Midbrain (tissue), 1 donor: Measurements from ENCODE around the gene CDC27.
"Not testable (repeated sequence)": the region's sequence is repeated elsewhere in the genome, so short reads cannot be mapped to it uniquely, and the experiment has no call there.

Source experiments
- DNase-seq: peaks from one replicate; lab custom pipeline; 2025; lab: John Stamatoyannopoulos, UW

The CDC27 gene

GRCh38 chr17:47193931-47194511 lies 4.9 kb upstream of the CDC27 start:
- no peak for DNase-seq

GRCh38 chr17:47192554-47192953 lies 3.5 kb upstream of the CDC27 start:
- DNase-seq, result no peak

GRCh38 chr17:47190770-47191169 lies 1.7 kb upstream of the CDC27 start:
- no peak for DNase-seq

- DNase-seq, result no peak
Measured at GRCh38 chr17:47190243-47190642, 1.1 kb upstream of the CDC27 start.

GRCh38 chr17:47189732-47190237 lies 690 bp upstream of the CDC27 start:
- DNase-seq, result no peak

- DNase-seq, result no peak
Measured at GRCh38 chr17:47188271-47188875, 722 bp downstream of the CDC27 start.

GRCh38 chr17:47184681-47185080 lies 4.4 kb downstream of the CDC27 start:
- DNase-seq, result no peak

- DNase-seq, result not testable (repeated sequence)
Measured at GRCh38 chr17:47180988-47181387, 8.1 kb downstream of the CDC27 start.

GRCh38 chr17:47180337-47180736 lies 8.8 kb downstream of the CDC27 start:
- DNase-seq, result no peak

- no peak for DNase-seq
Measured at GRCh38 chr17:47179141-47179540, 10.0 kb downstream of the CDC27 start.

- DNase-seq, result no peak
Measured at GRCh38 chr17:47177261-47177660, 11.8 kb downstream of the CDC27 start.

GRCh38 chr17:47176389-47176826 lies 12.7 kb downstream of the CDC27 start:
- no peak for DNase-seq

- DNase-seq, result not testable (repeated sequence)
Measured at GRCh38 chr17:47174823-47175222, 14.3 kb downstream of the CDC27 start.

- no peak for DNase-seq
Measured at GRCh38 chr17:47172696-47173565, 16.2 kb downstream of the CDC27 start.

GRCh38 chr17:47170710-47171109 lies 18.4 kb downstream of the CDC27 start:
- DNase-seq, result no peak

GRCh38 chr17:47168896-47169295 lies 20.2 kb downstream of the CDC27 start:
- not testable (repeated sequence) for DNase-seq

GRCh38 chr17:47166854-47167253 lies 22.2 kb downstream of the CDC27 start:
- DNase-seq, result not testable (repeated sequence)

GRCh38 chr17:47165137-47165536 lies 24.0 kb downstream of the CDC27 start:
- no peak for DNase-seq

GRCh38 chr17:47164263-47164662 lies 24.8 kb downstream of the CDC27 start:
- DNase-seq, result no peak

- no peak for DNase-seq
Measured at GRCh38 chr17:47162013-47162622, 27.0 kb downstream of the CDC27 start.

GRCh38 chr17:47159315-47159714 lies 29.8 kb downstream of the CDC27 start:
- DNase-seq, result no peak

- no peak for DNase-seq
Measured at GRCh38 chr17:47145351-47145750, 43.7 kb downstream of the CDC27 start.
